ENCODE measurements around the gene PLCH1.

DNA sequence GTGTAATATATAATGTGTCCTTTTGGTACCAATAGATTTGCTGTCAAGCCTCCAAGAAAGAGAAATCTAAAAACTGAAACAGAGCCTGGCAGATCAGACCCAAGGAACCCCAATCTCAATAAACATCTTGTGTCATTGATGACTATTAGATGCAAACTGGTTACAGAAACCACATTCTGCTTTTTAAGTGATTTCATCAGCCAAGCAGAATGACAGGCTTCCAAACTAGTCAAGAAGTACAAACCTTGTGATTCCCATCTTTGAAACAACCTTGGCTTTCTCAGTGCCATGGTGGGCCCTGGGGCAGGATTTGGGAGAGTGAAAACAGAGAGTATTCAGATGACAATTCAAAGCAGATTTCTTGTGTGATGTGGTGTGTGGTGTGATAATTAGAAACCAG, 405.8 kb downstream of the PLCH1 start:
- TF ChIP-seq CTCF (conservative IDR thresholded peaks at IDR 0.05; ENCODE audit: low read length), result no peak
- TF ChIP-seq EZH2phosphoT487 (IDR thresholded peaks at IDR 0.05; ENCODE audit: borderline replicate concordance, low read depth, low read length), result no peak

Measured in OCI-LY7 (cell line).